Stimulated activated CD4-positive, alpha-beta T cell treated with anti-CD3 and anti-CD28 coated beads, Interleukin-12 subunit alpha, Interleukin-12 subunit beta, amount 100 ng/mL, for 4 hours (primary cell): Measurements from ENCODE around the gene PLPPR4.

Experiments
- DNase-seq: peaks from one replicate; pipeline ENCODE4 v3.0.0-alpha.2; 2020

Gene PLPPR4

DNA sequence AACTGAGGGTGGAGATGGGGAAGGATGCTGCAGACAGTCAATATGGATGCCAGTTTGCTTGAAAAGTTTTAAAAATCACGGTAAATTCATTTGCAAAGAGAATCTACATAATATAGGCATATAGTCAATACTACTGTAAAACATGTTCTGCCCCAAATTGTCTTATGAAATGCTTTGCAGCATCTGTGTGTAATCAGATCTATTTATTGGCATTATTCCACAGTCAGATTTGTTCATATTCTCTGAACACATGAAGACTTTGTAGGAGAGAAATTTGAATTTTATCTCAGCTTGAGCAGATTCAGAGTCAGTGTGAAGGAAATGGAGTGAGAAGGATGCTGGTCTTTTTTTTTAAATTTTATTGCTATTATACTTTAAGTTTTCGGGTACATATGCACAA lies 88.5 kb downstream of the PLPPR4 start:
- no peak for DNase-seq

DNA sequence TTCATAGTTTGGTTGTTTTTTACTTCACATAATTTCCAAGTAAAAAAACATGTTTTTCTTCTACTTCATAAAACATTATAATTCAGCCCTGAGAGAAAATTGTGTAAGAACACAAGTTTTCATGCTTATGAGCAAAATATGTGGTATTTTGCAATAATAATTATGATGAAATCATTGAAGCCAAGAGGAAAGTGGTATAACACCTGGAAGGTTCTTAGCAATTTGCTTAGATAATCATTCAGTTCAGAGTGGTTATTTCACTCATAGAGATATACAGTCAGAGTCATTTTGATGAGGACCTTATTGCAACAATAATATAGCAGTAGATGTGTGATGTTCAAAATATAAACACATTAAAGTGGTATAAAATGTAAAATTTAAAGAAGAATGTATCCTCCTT lies 94.5 kb downstream of the PLPPR4 start:
- DNase-seq = no peak
